GM19452 (cell line): ENCODE measurements around the gene EVL.

Source experiments
- ATAC-seq: cut with Tn5 transposase; IDR thresholded peaks from one replicate; pipeline ENCODE4 v1.9.1; 2021; ENCODE audit not compliant: unreplicated experiment

EVL gene

DNA sequence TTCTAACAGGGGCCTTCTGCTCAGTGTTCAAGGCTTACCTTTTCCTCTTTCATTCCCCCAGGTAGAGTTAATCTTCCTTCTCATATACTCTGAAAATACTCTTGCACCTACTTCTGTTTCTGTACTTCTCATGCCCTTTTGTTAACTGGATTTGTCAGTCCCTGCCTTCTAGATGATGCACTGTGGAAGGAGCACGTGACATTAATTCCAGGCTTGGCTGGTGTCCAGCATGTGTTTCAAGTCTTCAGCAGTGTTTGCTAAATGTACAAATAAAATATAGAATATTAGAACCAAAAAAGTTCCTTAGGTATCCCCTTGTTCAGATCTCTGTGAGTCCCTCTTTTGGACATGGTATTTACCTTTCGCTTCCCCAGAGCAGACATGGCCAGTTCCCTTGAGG is 27.9 kb upstream of the EVL start:
- ATAC-seq: no peak

DNA sequence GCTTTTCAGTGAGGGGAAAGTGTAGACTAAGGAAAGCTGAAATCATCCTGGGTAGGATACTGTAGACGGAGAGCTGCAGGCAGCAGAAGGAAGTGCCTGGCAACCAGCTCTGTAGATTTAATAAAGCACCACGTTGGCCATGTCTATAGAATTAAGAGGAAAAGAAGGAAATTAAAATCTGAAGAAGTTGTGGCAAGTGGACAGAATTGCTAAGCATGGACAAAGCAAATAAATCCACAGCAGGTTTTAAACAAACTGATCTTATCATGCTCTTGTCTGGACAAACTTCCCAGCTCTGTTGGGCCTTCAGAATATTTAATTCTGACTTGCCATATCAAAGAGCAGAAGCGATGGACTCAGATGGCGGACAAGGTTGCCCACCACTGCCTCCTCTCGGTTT is 27.2 kb upstream of the EVL start:
- no peak for ATAC-seq

DNA sequence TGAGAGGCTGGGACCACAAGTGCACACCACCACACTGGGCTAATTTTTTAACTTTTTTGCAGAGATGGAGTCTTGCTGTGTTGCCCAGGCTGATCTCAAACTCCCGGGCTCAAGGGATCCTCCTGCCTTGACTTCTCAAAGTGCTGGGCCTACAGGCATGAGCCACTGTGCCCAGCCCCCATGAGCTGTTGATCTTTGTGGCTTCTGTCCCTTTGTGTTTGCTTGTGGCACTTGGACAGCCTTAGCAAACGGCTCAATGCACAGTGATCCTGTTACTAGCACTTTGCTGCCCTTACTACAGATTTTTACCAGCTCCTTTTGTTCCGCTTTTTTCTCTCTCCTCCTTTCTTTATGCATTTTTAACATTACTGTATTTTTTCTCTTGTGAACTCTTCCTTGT is 25.3 kb upstream of the EVL start:
- no peak for ATAC-seq

DNA sequence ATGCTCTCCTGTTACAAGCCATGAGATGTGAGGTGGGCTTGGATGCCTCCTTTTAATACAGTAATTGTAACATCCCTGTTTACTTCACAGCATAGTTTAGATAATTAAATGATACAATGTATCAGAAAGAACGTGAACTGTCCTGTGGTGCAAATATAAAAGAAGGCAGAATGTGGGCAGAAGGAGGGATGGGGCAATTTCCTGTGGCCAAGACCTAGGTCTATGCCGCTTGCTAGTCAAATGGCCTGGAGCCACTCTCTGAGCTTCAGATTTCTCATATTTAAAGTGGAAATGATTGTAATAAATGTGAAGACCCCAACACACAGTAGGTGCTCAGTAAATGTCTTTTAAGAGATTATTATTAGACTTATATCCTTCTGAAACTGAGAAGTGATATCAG is 24.0 kb upstream of the EVL start:
- no peak for ATAC-seq

DNA sequence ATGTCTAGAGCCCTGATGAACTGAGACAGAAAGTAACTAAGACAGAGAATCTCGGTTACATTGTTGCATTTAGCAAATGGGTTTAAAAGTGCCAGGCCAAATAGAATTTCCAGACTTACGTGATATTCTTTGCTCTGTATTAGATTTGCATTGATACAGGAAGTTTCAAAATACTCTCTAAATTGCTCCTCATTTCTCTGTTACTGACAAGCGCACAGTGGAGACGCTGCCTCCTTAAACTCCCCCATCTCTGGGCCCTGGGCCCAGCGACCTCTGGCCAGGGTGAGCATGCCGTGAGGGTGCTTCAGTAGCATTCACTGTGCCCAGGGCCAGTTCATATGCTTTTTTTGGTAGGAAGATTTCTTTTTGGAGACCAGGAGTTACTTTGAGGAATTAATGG is 22.9 kb upstream of the EVL start:
- no peak for ATAC-seq

DNA sequence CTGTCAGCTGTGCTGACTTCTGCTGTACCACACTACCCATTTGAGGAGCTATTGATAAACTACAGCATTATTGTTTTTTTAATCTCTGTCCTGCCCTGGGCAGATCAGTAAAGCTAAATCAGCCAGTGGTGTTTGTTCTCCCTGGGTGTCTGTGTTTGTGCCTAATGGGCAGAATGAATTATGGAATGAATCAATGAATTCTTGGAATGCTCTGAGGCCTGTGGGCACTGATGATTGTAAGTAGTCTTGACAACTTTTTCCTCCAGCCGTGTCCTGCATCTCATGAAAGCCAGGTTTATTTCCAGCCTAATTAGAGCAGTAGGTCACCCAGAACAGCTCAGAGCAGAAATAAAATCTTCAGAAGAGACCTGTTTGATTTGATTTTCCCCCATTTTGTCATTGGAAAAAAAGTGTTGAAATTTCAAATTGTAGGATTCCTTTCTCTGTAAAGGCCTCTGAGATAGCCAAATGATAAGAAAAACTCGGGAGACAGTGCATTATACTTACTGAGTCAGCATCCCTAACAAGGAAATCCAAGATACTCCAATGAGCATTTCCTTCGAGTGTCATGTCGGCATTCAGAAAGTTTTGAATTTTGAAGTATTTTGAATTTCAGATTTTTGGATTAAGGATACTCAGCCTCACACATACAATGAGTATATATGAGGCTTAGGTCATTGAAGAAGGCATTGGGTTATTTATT is 19.4 kb upstream of the EVL start:
- ATAC-seq: no peak

DNA sequence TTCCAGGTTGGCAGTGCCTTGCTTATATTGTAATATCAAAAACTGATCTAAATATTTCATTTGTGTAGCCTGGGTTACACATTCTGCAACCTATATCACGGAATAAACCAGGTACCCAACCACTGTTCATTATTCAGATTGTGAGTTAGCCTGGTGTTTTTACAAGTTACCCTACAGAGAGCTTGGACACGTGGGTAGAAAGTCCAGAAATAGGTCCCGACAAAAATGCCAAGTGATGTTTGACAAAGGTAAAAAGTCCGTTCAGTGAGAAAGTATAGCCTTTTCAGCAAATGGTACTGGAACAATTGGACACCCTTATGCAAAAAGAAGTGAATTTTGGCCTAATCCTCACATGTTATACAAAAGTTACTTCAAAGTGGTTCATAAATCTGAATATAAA is 17.6 kb upstream of the EVL start:
- ATAC-seq: no peak

DNA sequence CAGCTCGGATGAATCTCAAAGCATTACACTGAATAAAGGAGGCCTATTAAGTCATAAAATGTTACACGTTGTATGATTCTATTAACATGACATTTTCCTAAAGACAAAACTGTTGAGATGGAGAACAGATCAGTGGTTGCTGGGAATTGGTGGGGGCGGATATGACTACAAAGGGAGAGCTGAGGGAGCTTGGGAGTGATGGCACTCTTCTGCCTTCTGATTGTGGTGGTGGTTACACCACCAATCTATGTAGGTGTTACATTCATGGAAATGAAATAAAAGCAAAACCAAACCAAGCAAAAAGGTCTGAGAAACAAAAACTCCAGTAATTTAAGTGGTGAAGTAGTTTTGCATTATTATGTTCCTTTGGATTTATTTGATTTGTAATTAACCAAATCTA is 16.4 kb upstream of the EVL start:
- no peak for ATAC-seq

DNA sequence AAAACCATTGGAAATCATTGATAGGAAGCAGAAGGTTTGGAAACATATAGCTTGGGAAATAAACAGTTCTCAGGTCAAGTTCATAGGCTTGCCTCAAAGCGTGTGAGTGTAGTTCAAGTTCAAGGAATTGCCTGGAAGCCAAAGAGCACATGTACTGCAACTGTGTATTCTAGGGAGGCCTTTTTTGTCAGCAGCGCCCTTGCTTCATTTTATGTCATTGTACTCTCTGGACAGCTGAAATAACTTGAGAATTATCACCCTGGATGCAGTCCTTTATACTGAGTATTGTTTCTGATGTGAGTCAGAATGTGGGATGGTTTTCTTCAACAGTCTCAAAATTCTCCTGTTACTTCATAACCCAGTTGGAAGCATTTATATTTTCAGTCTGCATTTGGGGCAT is 16.0 kb upstream of the EVL start:
- no peak for ATAC-seq

DNA sequence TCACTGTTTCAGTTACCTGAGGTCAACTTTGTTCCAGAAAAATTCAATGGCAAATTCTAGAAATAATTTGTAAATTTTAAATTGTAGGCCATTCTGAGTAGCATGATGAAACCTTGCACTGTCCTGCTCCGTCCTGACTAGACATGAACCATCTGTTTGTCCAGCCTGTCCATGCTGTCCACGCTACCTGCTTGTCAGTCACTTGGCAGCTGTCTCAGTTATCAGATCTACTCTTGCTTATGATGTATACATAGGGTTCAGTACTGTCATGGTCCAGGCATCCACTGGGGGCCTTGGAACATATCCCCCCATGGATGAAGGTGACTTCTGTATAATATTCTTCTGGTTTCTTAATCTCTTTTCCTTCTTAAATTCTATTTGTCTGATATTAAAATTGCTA is 14.1 kb upstream of the EVL start:
- no peak for ATAC-seq

DNA sequence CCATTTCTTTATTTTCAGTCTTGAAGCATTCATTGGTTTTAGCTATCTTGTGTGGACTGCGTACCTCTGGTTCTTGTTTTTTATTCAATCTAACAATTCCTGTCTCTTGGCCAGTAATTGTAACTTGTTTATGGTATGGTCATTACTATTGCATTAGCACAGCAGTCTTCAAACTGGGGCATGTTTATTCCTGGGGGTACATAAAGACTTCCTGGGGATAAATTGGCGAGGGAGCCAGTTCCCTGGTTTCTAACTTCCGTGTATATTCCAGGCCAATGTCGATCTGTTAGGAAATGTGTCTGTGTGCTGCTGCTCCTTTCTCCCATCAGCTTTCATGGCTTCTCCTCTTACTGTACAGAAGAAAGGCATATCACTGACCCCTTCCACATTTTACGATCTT is 13.7 kb upstream of the EVL start:
- ATAC-seq: no peak

DNA sequence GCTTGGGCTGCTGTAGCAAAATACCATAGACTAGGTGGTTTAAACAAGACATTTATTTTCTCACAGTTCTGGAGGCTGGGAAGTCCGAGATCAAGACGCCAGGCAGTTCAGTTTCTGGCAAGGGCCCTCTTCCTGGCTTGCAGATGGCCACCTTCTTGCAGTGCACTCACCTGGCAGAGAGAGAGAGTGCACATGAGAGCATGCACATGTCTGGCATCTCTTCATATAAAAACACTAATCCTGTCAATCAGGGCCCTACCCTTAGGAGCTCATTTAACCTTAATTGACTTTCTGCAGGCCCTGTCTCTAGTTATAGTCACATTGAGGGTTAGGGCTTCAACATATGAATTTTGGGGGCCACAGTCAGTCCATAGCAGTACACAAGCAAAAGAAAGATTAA is 12.4 kb upstream of the EVL start:
- ATAC-seq: no peak

DNA sequence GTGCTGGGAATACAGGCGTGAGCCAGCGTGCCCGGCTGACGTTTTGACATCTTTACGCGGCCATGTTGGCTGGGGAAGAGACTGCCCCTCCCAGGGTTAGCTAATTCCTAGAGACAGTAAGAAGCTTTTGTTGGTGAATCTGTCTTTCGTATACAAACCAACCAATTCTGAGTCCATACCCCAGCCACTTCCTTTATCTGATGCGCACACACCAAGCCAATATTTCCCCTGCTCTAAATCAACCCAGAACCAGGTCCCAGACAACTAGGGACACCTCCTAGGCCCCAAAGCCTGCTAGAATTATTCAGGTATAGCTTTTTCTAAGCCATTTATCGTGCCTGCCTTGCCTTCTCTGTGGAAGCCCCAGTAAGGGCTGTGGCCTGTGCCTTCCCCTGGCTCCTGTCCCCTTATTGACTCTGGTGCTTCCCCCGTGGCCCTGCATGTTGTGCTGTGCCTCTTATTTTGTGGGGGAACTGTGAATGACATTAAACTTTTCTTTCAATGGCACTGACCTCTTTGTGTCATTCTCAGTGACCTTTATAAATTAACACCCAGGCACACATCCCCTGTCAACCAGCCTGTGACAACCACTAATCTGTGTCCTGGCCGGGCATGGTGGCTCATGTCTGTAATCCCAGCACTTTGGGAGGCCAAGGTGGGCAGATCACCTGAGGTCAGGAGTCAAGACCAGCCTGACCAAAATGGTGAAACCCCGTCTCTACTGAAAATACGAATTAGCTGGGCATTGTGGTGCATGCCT is 10.7 kb upstream of the EVL start:
- no peak for ATAC-seq

DNA sequence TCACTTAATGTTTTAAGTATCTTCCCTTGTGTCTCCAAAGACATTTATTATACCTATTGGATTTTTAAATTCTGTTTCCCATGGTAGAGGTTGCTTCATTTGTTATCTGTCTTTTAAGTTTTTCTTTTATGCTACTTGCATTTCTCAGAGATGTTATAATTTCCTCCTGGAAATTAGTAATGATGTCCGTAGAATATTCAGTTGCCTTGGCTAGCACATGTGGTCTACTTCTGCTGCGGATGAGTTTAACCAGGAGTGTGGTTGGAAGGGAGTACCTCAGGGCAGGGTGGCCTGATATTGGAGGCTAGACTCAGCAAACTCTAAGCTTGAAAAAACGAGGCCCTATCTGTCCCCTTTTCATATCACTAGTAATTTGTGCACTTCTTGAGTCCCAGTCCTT is 8.8 kb upstream of the EVL start:
- ATAC-seq: no peak

DNA sequence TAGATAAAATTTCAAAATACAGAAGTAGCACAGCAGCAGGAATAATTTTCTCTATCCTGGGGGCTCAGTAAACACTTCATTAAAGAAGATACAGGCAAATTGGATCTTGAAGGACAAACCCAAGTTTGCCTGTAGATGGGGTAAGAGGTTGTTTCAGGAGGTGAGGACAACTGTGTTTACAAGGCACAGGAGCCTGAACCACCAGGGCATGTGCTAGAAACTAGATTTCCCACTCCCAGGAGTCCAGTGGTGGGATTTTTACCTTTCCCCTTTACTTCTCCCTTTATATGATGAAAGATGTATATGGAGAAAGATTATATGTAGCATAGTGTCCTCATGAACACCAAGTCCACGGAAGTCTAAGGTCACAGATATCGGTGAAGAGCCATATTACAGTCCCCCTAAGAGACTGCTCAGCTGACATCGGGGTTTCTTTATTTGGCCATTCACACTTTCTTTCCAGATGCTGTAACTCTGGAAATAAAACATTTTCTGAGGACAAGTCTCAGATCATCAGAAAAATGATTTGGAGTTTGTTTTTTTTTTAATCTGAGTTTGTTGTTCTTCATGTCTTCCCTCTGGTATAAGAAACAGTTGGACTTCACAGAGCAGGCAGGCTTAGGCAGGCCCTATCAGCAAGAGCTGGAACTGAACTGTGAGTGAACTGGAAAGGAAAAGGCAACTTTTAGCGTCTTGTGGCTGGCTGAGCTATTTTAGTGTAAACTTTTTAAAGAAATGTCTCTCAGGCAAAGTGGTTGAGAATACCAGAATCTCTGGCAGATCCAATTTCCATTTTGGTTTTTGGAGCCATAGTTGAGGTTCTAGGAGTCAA is 8.0 kb upstream of the EVL start:
- ATAC-seq: no peak

DNA sequence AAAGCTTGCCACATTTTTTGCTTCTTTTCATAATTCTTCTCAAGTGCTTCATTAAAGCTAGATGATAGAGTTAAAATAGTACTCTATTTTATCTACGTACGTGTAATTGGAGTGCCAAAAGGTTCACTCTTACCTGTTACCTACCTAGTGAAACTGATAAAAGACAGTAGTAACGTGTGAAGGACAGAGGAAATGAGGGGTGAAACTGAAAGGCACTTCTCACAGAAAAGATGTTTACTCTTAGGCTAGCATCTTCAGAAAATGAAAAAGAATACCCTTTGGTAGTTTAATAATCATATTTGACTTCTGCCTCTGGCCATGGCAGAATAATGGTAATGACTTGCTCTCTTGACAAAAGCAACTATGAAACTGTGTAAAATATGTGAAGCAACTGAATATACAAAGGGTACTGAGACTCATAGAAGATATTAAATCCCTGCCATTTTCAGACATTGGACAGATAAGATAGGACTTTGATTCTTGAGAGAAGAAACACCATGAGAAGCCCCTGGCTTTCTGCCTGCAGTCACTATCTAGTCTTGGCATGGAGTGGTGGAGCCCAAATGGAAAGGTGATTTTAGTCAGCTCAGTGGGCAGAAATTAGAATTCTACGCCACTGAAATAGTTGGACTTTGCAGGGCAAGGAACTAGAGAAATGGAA is 6.3 kb upstream of the EVL start:
- ATAC-seq: peak; percentile 78

DNA sequence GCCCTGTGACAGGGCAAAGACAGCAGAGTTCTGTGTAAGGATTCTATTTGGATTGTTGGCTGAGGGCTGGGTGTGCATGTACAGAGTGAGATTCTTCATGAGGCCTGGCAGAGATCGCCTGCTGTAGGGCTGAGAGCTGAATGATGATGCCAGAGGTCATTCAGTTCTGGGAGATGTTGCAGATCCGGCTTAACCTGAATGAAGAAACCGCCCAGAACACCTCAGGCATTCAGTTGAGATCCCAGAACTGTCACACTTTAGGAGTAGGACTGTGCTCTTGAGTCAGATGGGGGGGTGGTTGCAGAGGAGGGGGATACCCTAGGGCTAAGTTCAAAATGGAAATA is 5.8 kb upstream of the EVL start:
- no peak for ATAC-seq

DNA sequence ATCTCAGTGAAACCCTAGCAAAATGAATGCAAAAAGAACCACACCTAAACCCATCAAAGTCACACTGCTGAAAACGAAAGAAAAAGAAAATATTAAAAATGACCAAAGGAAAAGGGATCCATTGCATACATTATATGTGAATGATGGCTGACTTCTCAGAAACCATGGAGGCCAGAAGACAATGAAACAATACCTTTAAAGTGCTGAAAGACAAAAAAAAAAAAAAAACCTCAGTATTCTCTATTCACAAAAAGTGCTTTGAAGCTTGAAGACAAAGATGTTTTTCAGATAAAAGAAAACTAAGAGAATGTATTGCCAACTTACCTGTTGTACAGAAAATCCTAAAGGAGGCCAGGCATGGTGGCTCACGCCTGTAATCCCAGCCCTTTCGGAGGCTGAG is 4.5 kb upstream of the EVL start:
- no peak for ATAC-seq

DNA sequence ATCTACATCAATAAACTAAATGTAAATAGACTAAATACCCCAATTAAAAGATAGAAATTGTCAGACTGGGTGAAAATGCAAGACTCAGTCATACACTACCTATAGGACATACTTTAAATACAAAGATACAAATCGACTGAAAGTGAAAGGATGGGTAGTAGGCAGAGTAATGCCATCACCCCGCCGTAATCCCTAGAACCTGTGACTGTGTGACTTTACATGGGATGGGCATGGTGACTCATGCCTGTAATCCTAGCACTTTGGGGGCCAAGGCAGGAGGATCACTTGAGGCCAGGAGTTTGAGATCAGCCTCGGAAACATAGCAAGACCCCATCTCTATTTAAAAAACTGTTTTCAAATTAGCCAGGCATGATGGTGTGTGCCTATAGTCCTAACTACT is 2.6 kb upstream of the EVL start:
- ATAC-seq: no peak

DNA sequence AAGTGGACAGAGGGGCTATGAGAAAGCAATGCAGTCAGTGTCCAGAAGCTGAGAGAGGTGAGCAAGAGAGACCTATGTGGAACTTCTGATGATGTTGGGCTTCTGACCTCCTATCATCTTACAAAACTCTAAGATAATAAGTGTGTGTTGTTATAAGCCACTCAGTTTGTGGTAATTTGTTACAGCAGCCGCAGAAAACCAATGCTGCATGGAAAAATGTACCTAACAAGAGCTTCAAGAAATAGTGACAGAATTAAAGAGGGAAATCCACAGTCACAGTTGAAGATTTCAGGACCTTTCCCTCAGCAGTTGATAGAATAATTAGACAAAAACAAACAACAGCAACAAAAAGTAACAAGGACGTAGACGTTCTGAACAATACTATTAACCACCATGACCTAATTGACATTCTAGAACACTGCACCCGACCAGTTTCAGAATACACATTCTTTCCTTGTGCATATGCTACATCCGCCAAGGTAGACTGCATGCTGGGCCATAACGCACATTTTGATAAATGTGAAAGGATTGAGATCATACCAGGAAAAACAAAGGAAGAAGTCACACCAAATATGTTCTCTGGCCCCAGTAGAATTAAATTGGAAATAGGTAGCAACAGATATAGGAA is 1.8 kb upstream of the EVL start:
- ATAC-seq: no peak
